Suprapubic skin (tissue), 4 donors: ENCODE measurements around the gene GATAD2A. TPM values are rescaled to one million over a fixed set of nuclear protein-coding genes. Genes with fewer than 3 reads are reported as not detected.

ENCODE experiments used
- DNase-seq, 2 donors: peaks; one replicate each; pipeline ENCODE4 v3.0.0-alpha.2; 2019; ENCODE audit warnings: low spot score in 2 of 2
- H3K27ac ChIP-seq: fragments of 200-600 bp; sonication (generic); one replicate; pipeline ENCODE4 v1.5.1; 2019
- H3K27me3 ChIP-seq: fragments of 200-600 bp; sonication (generic); one replicate; pipeline ENCODE4 v1.5.1; 2019
- H3K36me3 ChIP-seq: fragments of 200-600 bp; sonication (generic); one replicate; pipeline ENCODE4 v1.5.1; 2019
- H3K4me1 ChIP-seq: fragments of 200-600 bp; sonication (generic); one replicate; pipeline ENCODE4 v1.5.1; 2019
- H3K4me3 ChIP-seq: fragments of 200-600 bp; sonication (generic); one replicate; pipeline ENCODE4 v1.5.1; 2019; ENCODE audit warnings: mild to moderate bottlenecking
- H3K9me3 ChIP-seq: fragments of 200-600 bp; sonication (generic); one replicate; pipeline ENCODE4 v1.5.1; 2019
- EP300 ChIP-seq: sonication (generic); formaldehyde crosslinking; IDR thresholded peaks from one replicate; pipeline ENCODE4 v1.6.1; 2017; ENCODE audit warnings: antibody characterized with exemption
- POLR2A ChIP-seq, 2 donors: fragments of 450-650 bp; IDR thresholded peaks; one replicate each; pipeline ENCODE4 v1.6.1; 2017; ENCODE audit warnings: antibody characterized with exemption in 2 of 2, mild to moderate bottlenecking in 2 of 2, moderate library complexity in 2 of 2
- POLR2AphosphoS5 ChIP-seq, 3 donors: sonication (generic); formaldehyde crosslinking; IDR thresholded peaks; one replicate each; pipeline ENCODE4 v1.6.1; 2017; ENCODE audit warnings: antibody characterized with exemption in 3 of 3
- WGBS: methylation state at CpG from one replicate; pipeline ENCODE4 v1.1.5; 2018; 5-methylcytosine and 5-hydroxymethylcytosine counted together
- total RNA-seq, 4 donors: library from RNA; depleted of rRNA; stranded (reverse); fragments of >200 nt; gene quantifications; one replicate each; pipeline ENCODE4 v1.1.0, GENCODE V29; 2016
- TF ChIP-seq, protein P1 (sequence below), 2 donors: fragments of 200-600 bp in 1 of 2; fragments of 450-650 bp in 1 of 2; sonication (generic) in 1 of 2; IDR thresholded peaks; one replicate each; pipeline ENCODE4 v1.5.1; 2016 to 2019; ENCODE audit warnings: antibody characterized with exemption in 2 of 2, mild to moderate bottlenecking in 1 of 2, moderate library complexity in 1 of 2

GATAD2A gene
- total RNA-seq, 4 donors from 2014 or later = 83.1 to 88.8 (median 86.4) TPM

DNA sequence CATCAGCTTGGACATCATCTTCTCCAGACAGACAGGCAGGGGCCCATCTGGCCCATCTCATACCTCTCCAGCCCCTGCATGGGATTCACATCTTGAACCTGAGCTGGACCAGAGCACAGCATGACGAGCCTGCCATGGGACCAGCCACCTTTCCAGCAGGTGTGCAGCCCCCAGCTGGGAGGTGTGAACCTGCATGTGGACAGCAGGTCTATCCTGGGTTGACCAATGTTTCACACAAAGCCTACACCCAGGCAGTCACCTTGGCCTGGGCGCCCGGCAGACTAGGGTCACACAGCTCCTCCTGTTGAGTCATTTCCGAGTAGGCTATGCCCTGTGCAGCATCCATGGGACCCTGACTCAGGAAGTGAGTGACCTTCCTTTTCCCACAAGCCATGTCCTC is 43.4 kb upstream of the GATAD2A start:
- TF ChIP-seq, protein P1, sequence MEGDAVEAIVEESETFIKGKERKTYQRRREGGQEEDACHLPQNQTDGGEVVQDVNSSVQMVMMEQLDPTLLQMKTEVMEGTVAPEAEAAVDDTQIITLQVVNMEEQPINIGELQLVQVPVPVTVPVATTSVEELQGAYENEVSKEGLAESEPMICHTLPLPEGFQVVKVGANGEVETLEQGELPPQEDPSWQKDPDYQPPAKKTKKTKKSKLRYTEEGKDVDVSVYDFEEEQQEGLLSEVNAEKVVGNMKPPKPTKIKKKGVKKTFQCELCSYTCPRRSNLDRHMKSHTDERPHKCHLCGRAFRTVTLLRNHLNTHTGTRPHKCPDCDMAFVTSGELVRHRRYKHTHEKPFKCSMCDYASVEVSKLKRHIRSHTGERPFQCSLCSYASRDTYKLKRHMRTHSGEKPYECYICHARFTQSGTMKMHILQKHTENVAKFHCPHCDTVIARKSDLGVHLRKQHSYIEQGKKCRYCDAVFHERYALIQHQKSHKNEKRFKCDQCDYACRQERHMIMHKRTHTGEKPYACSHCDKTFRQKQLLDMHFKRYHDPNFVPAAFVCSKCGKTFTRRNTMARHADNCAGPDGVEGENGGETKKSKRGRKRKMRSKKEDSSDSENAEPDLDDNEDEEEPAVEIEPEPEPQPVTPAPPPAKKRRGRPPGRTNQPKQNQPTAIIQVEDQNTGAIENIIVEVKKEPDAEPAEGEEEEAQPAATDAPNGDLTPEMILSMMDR (IDR thresholded peaks at IDR 0.05) = no peak
- TF ChIP-seq EP300 = no peak
- TF ChIP-seq POLR2A (IDR thresholded peaks at IDR 0.05) = no peak
- no peak for TF ChIP-seq POLR2AphosphoS5 (IDR thresholded peaks at IDR 0.05)
- H3K4me3 ChIP-seq = no peak overlapping the region
- 100% methylated on average over 3 of the region's 4 CpGs for WGBS
- no peaks in the 10 kb centered on the region for H3K27me3 ChIP-seq
- DNase-seq = no peak
- H3K36me3 ChIP-seq = peaks cover 10% of the 10 kb centered on the region
- no peaks in the 10 kb centered on the region for H3K9me3 ChIP-seq
- H3K27ac ChIP-seq = no peak overlapping the region
- peaks cover 30% of the 10 kb centered on the region for H3K4me1 ChIP-seq

DNA sequence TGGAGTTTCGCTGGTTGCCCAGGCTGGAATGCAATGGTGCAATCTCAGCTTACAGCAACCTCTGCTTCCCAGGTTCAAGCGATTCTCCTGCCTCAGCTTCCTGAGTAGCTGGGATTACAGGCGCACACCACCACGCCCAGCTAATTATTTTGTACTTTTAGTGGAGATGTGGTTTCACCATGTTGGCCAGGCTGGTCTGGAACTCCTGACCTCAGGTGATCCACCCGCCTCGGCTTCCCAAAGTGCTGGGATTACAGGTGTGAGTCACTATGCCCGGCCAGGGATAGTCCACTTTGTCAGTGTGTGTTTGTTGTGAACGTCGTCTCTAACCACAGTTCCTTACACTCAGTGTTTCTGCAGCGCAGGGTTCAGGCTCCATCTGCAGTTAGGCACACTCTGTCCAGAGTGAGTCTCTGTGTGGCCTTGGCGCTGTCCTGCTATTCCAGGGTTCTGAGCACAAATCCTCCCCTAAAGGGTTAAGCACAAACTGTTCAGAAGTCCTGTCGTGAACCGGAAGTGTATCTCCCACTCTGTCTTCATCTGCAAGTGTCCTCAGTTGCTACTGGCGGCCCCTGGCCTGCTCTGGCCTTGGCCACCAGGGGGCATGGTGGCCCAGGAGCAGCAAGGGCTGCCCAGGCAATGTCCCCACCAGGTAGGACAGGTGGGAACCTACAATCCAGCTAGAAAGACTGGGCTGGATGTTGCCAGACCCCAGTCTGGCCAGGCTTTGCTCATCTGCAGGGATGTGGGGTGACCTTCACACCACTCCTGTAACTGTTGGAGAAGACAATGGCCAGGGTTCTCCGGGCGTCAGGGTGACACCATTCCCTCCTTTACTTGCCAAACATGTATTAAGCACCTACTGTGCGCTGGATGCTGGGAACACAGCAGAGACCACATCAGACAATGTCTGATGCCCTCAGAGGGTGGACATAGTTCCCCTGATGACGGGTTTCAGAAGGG is 38.8 kb upstream of the GATAD2A start:
- H3K9me3 ChIP-seq = no peaks in the 10 kb centered on the region
- TF ChIP-seq, protein P1 (IDR thresholded peaks at IDR 0.05) = peak; percentile 82 to 91
- no peak for TF ChIP-seq POLR2A (IDR thresholded peaks at IDR 0.05)
- TF ChIP-seq EP300 = no peak
- TF ChIP-seq POLR2AphosphoS5 (IDR thresholded peaks at IDR 0.05) = no peak
- peaks cover 23% of the 10 kb centered on the region for H3K4me1 ChIP-seq
- no peak overlapping the region for H3K4me3 ChIP-seq
- 45% methylated on average over 17 of the region's 18 CpGs for WGBS
- no peak overlapping the region for H3K27ac ChIP-seq
- no peak for DNase-seq
- H3K27me3 ChIP-seq = no peaks in the 10 kb centered on the region
- no peaks in the 10 kb centered on the region for H3K36me3 ChIP-seq

DNA sequence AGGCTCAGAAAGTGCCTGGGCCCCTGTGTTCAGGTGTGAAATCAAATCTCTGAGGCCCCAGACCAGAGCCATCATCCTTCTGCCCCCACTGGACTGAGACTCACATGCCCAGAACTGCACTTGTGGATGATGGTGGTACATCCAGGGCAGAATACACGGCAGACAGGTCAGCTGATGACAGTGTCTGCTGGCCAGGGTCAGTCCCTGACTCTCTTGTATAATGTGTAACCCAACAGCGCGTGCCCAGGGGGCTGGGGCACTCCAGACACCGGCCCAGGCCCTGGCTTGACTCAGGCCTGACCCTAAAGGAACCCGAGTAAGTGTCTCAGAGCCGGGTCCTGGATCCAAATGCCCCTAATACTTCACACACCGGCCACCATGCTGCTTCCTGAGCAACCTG is 37.4 kb upstream of the GATAD2A start:
- Histone ChIP-seq H3K9me3 (no peaks in the 10 kb centered on the region), H3K4me3 (no peak overlapping the region), H3K4me1 (peaks cover 29% of the 10 kb centered on the region), H3K27ac (no peak overlapping the region), H3K36me3 (no peaks in the 10 kb centered on the region), H3K27me3 (no peaks in the 10 kb centered on the region)
- 68% methylated on average over 4 of the region's 7 CpGs for WGBS
- TF ChIP-seq, protein P1 (IDR thresholded peaks at IDR 0.05) = no peak
- TF ChIP-seq EP300 (no peak), POLR2A (IDR thresholded peaks at IDR 0.05) (no peak), POLR2AphosphoS5 (IDR thresholded peaks at IDR 0.05) (no peak)
- no peak for DNase-seq

DNA sequence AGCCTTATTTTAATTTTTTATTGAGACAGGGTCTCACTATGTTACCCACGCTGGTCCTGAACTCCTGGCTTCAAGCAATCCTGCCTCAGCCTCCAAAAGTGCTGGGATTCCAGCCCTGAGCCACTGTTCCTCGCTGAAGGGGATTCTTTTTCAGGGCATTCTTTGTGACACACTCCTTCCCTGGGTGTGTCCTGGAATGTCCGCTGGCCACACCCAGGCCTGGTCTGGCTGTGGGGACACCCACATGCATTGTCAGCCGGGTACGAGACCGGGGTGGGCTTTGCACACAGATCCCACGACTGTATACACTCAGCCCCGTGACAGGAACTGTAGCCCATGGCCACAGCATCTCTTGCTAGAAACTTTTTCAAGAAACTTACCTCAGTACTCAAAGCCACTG is 34.4 kb upstream of the GATAD2A start:
- TF ChIP-seq EP300 (no peak), POLR2AphosphoS5 (IDR thresholded peaks at IDR 0.05) (no peak)
- TF ChIP-seq, protein P1 (IDR thresholded peaks at IDR 0.05) = no peak
- no peaks in the 10 kb centered on the region for H3K36me3 ChIP-seq
- no peak overlapping the region for H3K27ac ChIP-seq
- no peaks in the 10 kb centered on the region for H3K27me3 ChIP-seq
- H3K4me1 ChIP-seq = peaks cover 35% of the 10 kb centered on the region
- H3K9me3 ChIP-seq = no peaks in the 10 kb centered on the region
- no peak for DNase-seq
- 69% methylated on average over 5 of the region's 8 CpGs for WGBS
- H3K4me3 ChIP-seq = no peak overlapping the region

DNA sequence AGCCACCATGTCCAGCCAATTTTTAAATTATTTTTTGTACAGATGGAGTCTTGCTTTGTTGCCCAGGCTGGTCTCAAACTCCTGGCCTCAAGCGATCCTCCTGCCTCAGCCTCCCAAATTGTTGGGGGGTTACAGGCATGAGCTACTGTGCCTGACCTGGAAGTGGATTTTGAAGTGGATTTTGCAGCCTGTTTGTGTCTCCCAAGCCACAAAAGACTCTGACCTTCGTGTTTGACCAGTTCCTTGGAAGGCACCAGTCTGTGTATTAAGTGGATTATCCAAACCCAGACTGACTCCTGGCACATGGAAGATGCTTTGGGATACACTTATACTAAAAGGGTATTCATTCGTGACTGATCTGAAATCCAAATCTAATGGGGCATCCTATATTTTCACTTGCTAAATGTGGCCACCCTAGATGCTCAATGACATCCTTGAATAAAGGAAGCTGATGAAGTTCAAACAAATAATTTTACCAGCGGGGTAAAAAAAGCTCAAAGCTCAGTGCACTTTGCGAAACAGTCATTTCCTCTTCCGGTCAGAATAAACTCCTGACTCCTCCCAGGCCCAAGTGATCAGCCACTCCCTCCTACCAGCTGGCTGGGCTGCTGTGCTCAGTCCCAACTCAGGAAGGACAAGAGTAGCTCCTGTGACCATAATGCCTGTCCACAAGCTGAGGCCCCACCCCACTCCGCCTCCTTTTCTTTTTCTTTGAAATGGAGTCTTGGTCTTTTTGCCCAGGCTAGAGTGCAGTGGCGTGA is 32.6 kb upstream of the GATAD2A start:
- Histone ChIP-seq H3K9me3 (no peaks in the 10 kb centered on the region), H3K36me3 (no peaks in the 10 kb centered on the region), H3K27me3 (no peaks in the 10 kb centered on the region), H3K4me3 (no peak overlapping the region), H3K27ac (peak overlapping the region; percentile 70), H3K4me1 (peaks cover 39% of the 10 kb centered on the region)
- TF ChIP-seq, protein P1 (IDR thresholded peaks at IDR 0.05) = no peak
- no peak for TF ChIP-seq EP300
- no peak for TF ChIP-seq POLR2AphosphoS5 (IDR thresholded peaks at IDR 0.05)
- TF ChIP-seq POLR2A (IDR thresholded peaks at IDR 0.05) = no peak
- 49% methylated on average over 8 of the region's 8 CpGs for WGBS
- no peak for DNase-seq
